Central memory CD4-positive, alpha-beta T cell (primary cell): ENCODE measurements around the gene GRM8.

Experiments
- DNase-seq: peaks from one replicate; pipeline ENCODE4 v3.0.0; 2022

Gene GRM8

GRCh38 chr7:126656165-126656564, 596.6 kb downstream of the GRM8 start:
- no peak for DNase-seq

- DNase-seq, result no peak
Observed at GRCh38 chr7:126637538-126637937, 615.2 kb downstream of the GRM8 start.

GRCh38 chr7:126635545-126635944, 617.2 kb downstream of the GRM8 start:
- DNase-seq, result no peak

- DNase-seq, result no peak
Observed at GRCh38 chr7:126608339-126608776, 644.4 kb downstream of the GRM8 start.

GRCh38 chr7:126606331-126606730, 646.4 kb downstream of the GRM8 start:
- no peak for DNase-seq

- DNase-seq, result no peak
Observed at GRCh38 chr7:126605553-126605952, 647.2 kb downstream of the GRM8 start.

- no peak for DNase-seq
Observed at GRCh38 chr7:126605056-126605455, 647.7 kb downstream of the GRM8 start.

- no peak for DNase-seq
Observed at GRCh38 chr7:126589068-126589684, 663.6 kb downstream of the GRM8 start.

- DNase-seq, result no peak
Observed at GRCh38 chr7:126578338-126578737, 674.4 kb downstream of the GRM8 start.

GRCh38 chr7:126574276-126575250, 678.2 kb downstream of the GRM8 start:
- DNase-seq, result no peak

- no peak for DNase-seq
Observed at GRCh38 chr7:126570845-126571244, 681.9 kb downstream of the GRM8 start.

GRCh38 chr7:126569402-126569801, 683.3 kb downstream of the GRM8 start:
- DNase-seq, result no peak

- no peak for DNase-seq
Observed at GRCh38 chr7:126557271-126557670, 695.5 kb downstream of the GRM8 start.

- DNase-seq, result no peak
Observed at GRCh38 chr7:126541406-126541805, 711.3 kb downstream of the GRM8 start.

- DNase-seq, result no peak
Observed at GRCh38 chr7:126535176-126535575, 717.6 kb downstream of the GRM8 start.

- no peak for DNase-seq
Observed at GRCh38 chr7:126533715-126534114, 719.0 kb downstream of the GRM8 start.

- no peak for DNase-seq
Observed at GRCh38 chr7:126529833-126530232, 722.9 kb downstream of the GRM8 start.

GRCh38 chr7:126529254-126529653, 723.5 kb downstream of the GRM8 start:
- no peak for DNase-seq

- no peak for DNase-seq
Observed at GRCh38 chr7:126525906-126526305, 726.8 kb downstream of the GRM8 start.

GRCh38 chr7:126524967-126525366, 727.8 kb downstream of the GRM8 start:
- no peak for DNase-seq

- no peak for DNase-seq
Observed at GRCh38 chr7:126511046-126511445, 741.7 kb downstream of the GRM8 start.

GRCh38 chr7:126501617-126502016, 751.1 kb downstream of the GRM8 start:
- no peak for DNase-seq

GRCh38 chr7:126499481-126499880, 753.3 kb downstream of the GRM8 start:
- DNase-seq, result no peak

- DNase-seq, result no peak
Observed at GRCh38 chr7:126495733-126496132, 757.0 kb downstream of the GRM8 start.
